GM21576 (cell line): Measurements from ENCODE around the gene TMEM229B.

Source experiments
- ATAC-seq: cut with Tn5 transposase; IDR thresholded peaks from one replicate; pipeline ENCODE4 v1.9.1; 2021; ENCODE audit warnings: mild to moderate bottlenecking, moderate library complexity; ENCODE audit not compliant: unreplicated experiment

TMEM229B gene

DNA sequence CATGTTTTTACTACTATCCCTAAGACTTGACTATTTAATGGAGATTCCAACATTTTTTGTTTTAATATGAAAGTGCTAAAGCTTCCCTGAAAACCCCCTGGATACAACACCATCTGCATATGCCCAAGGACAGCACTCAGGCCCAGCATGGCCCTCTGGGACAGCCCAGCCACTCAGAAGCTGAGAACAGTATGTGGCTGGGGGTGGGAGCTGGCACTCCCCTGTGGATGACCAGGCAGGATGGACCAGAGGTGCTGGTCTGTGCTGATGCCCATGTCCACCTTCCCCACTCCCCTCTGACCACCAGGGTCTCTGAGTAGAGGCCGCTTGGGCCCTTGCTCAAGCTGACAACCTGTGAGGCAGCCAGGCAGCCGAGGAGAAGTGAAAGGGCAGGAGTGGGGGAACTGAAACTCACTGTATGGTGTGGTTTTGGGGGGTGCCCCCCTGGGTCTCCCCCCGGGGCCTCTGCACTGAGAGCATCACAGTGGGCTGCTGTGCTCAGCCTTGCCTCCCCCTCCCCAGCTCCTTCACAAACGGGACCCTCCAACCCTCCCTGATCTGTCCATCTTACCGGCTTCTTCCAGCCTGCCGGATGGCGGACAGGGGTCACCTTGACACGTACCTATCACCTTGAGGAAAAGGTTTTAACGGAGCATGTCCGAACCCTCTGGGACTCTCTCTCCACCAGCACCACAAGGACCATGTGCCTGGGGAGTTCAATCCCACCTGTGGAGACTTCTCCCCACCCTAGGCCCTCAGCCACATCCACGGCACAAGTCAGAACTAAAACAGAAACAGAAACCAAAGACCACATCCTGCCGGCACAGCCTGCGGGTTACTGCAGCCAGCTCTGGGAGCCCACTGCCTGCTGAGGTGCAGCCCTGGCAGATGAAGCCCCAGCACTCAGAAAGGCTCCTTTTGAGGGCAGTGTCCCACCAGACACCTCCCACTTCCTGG is at the start of gene TMEM229B:
Gene TMEM229B, minus strand, starts transcription at position 785 of the 957 bp plus-strand sequence. CDS start 14,798 bp downstream, outside the sequence.
- ATAC-seq: peak; percentile 93

DNA sequence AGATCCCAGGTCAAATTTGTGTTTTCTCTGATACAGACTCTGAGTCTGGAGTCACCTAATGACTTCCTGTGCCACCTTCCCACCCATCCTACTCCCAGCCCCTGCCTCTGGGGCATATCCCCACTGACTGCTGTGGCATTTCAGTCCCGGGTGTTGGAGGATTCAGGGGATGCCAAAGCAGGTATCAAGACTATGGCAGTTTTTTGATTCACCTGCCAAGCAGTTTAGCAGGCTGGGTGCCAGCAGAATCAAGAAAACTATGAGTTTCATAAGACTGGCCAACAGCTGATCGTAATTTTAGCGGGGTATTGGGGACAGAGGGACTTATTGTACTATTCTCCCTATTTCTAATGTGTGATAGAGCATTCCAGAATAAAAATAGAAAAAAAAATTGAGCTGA is 49.2 kb upstream of the TMEM229B start:
- no peak for ATAC-seq

- ATAC-seq: no peak
These were observed 47.6 kb upstream of the TMEM229B start for GRCh38 chr14:67536087-67536486.

GRCh38 chr14:67533754-67534085 is 45.2 kb upstream of the TMEM229B start:
- ATAC-seq: no peak

DNA sequence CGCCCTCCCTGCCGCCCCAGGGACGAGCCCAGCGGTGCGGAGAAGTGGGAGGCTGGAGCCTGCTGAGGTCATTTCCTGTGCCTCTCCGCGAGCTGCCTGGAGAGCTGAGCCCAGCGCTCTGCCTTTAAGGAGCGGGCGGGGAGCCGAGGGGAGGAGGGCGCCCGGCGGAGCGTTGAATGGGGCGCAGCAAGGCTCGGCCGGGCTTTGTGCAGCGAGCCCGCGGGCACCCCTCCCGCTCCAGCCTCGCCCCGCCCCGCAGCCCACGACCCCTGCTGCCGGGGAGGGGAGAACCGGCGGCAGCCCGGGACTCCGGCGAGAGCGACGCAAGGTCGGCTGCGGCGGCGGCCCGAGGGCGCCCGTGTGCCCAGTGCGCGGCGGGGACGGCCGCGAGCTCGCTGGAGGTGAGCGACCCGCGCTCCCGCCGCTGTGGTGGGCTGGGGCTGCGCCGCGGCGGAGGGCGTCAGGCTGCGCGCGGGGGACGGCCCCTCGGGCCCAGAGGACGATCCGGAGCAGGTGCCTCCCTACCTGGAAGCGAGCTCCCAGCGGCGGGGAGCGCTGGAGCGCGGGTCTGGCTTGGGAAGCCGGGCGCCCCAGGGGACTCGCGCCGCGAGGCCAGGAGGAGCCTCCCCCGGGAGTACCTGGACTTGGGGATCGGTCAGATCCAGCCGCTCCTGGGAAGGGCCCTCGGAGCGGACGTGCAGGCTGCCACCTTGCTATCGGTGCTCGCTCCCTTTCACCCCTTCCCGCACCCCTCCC is 44.7 kb upstream of the TMEM229B start, which contains the start of gene PLEKHH1:
Gene PLEKHH1, plus strand, starts transcription at position 293 of the 756 bp plus-strand sequence. CDS start 8,578 bp downstream, outside the sequence.
- peak; percentile 50 for ATAC-seq

DNA sequence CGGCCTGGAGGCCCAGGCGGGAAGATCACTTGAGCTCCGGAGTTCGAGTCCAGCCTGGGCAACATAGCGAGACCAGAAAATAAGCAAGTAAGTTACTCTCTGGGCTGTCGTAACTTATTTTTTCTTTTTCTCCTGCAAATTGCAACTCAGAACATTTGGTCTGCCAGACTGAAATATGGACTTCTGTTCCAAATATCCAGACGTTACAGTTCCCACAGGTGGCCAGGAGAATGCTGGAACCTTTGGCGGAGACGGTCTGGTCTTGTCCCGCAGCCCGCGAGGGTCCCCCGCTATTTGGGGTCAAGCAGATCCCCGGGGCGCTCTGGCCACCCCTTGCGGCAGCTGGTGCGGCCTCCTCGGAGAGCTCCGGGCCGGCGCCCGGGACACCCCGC is 44.1 kb upstream of the TMEM229B start:
- no peak for ATAC-seq

DNA sequence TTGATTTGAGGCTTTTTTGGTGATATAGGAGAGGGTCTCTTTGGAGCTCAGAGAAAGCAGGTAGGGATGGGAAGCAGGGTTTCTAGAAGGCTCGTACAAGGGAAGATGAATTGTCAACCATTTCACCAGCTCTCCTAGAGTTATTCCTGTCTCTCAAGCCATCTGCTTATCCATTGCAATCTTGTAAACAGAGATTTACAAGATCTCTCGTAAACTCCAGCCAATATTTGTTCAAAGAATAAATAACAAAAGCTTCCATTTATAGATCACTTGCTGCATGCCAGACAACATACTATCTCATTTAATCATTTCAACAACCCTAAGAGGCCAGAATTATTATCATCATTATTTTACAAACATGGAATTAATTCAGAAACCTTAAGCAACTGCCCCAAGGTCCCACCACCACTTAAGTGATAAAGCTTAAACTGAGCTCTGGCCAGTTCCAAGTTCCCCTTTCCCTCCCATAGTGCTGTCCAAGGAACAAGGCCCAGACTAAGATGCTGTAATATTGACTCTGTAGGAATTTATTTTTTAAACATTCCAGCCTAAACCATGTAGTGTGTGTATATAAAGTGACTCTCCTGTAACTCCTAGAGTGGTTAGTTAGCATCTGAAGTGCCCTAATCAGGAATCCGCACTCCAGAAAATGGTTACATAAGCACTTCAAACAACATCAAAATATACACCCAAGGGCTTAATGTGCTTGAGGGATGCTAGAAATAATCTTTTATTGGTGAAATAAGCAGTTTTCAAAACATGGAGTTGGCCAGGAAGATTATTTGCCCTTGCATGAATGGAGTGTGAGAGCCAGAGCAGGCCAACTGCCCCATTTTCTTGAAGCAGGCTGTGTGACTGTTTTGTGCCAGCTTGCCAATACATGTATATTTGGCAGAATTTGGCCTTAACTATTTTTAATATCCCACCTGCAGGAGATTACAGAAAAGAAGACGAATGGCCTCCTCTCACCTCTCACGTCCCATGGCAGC is 41.7 kb upstream of the TMEM229B start:
- no peak for ATAC-seq

- no peak for ATAC-seq
These were observed 39.8 kb upstream of the TMEM229B start for GRCh38 chr14:67528276-67528675.

DNA sequence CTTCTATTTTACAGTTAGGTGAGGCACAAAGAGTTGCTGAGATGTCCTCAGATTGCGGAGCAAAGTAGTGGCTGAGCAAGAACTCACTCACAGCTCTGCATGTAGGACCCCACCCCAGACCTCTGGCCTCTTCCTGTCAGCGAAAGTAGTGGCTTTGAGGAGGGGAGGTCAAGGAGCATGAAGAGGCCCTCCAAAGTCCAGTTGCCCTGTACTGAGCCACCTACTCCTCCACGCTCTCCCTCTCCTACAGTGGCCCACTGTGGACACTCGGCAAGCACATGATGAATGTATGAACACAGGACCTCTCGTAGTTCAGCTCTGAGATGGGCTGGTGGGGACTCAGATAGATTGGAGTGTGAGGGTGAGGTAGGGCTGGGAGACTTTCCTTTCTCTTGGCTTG is 39.2 kb upstream of the TMEM229B start:
- ATAC-seq: no peak

GRCh38 chr14:67526676-67527459 is 38.3 kb upstream of the TMEM229B start:
- no peak for ATAC-seq

- ATAC-seq: no peak
These were observed 37.7 kb upstream of the TMEM229B start for GRCh38 chr14:67526181-67526580.

DNA sequence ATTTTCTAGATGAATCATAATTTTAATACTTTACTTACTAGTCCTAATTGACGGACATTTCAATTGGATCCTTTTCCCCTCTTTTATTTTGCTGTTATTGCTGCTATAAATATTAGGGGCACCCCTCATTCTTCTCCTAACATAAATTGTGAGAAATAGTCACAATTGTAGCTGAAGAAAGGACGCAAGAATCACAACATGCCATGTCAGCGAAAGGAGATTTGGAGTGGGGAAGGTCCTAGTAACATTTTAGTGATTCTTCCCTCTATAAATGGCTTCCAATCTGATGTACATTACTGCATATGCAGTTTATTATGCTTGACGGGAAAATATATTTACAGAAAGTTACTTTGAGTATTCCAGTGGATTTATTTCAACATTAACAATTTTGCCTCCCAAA is 36.9 kb upstream of the TMEM229B start:
- no peak for ATAC-seq

DNA sequence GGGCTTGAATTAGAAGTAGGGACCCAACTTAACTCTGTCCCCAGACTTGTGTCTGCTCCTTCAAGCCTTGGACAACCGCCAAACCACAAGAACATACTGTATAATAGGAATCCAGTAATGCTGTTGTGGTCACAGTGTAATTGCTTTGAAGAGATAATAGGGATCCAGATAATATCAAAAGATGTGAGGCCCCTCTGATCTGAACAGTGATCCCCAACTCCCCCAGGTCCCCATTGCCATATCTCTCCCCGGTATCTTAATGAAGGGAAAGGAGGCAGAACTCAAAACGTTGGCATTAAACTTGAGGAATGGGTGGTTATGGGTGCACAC is 36.1 kb upstream of the TMEM229B start:
- no peak for ATAC-seq

- no peak for ATAC-seq
These were observed 35.5 kb upstream of the TMEM229B start for GRCh38 chr14:67523764-67524633.

DNA sequence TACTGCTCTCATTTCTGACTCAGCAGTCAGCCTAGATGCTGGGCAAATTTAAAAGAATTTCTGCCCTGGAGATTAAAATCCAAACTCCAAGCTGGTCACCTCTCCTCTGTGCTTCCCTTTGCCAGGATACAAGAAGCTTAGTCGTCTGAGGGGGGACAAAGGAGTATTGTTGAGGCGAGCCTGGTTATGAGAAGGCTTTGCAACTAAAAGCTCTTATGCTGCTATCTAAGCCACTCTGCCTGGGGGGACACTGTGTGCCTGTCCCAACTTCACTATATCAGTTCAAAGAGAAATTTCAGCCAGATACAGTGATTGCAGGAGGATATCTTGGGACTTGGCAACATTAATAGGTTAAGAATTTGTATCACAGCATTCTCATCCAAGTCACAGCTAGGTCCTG is 33.7 kb upstream of the TMEM229B start:
- no peak for ATAC-seq

DNA sequence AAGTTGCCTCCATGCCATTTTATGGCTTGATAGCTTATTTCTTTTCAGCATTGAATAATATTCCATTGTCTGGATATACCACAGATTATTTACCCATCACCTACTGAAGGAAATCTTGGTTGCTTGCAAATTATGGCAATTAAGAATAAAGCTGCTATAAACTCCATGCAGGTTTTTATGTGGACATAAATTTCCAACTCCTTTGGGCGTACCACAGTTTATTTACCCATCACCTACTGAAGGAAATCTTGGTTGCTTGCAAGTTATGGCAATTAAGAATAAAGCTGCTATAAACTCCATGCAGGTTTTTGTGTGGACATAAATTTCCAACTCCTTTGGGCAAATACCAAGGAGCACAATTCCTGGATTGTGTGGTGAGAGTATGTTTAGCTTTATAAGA is 32.0 kb upstream of the TMEM229B start:
- no peak for ATAC-seq

GRCh38 chr14:67519406-67519805 is 30.9 kb upstream of the TMEM229B start:
- no peak for ATAC-seq

DNA sequence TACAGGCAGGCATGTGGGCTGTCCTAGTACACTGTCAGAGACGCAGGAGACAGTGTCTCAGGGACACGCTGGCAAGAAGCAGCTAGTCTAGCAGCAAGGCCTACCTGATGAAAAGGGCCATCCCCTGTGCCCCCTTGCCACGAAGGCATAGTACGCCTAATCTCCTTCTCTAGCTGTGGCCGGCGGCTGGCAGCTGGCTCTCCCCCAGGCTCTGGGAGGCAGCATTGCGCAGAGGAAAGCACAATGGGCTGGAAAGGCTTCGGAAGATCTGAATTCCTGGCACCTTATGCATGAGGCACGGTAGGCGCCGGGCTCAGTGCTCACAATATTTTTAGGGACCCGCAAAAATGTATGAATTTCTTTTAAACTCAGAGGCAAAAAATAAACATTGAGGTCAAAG is 28.6 kb upstream of the TMEM229B start:
- no peak for ATAC-seq

- no peak for ATAC-seq
These were observed 28.2 kb upstream of the TMEM229B start for GRCh38 chr14:67516676-67517075.
